Transverse colon (tissue), 4 donors: Measurements from ENCODE around the gene ZNF414. TPM values are rescaled to one million over a fixed set of nuclear protein-coding genes. Genes with fewer than 3 reads are reported as not detected.

Source experiments
- DNase-seq: peaks from one replicate; pipeline ENCODE4 v3.0.0-alpha.2; 2019
- H3K27ac ChIP-seq, 4 donors: fragments of 200-600 bp; sonication (generic); 2 replicates each; pipeline ENCODE4 v1.5.1; 2016 to 2018; ENCODE audit warnings: inconsistent platforms in 4 of 4
- H3K27me3 ChIP-seq: fragments of 200-600 bp; sonication (generic); 2 replicates; pipeline ENCODE4 v1.5.1; 2017; ENCODE audit warnings: inconsistent platforms
- H3K36me3 ChIP-seq, 4 donors: fragments of 200-600 bp; sonication (generic); 2 replicates each; pipeline ENCODE4 v1.5.1; 2017 to 2019; ENCODE audit warnings: inconsistent platforms in 4 of 4
- H3K4me1 ChIP-seq, 4 donors: fragments of 200-600 bp; sonication (generic); 2 replicates each; pipeline ENCODE4 v1.5.1; 2017 to 2020; ENCODE audit warnings: inconsistent platforms in 4 of 4
- H3K4me3 ChIP-seq, 4 donors: fragments of 200-600 bp; sonication (generic); 1 replicate in 1 of 4; 2 replicates in 3 of 4; pipeline versions ENCODE4 v1.5.1 to v1.6.1; 2017 to 2019; ENCODE audit warnings: inconsistent platforms in 4 of 4
- H3K9me3 ChIP-seq, 2 donors: fragments of 200-600 bp; sonication (generic); 2 replicates each; pipeline ENCODE4 v1.5.1; 2017 to 2019; ENCODE audit warnings: inconsistent platforms in 2 of 2
- EP300 ChIP-seq: sonication (generic); formaldehyde crosslinking; IDR thresholded peaks from one replicate; pipeline ENCODE4 v1.6.1; 2017; ENCODE audit warnings: antibody characterized with exemption, low read depth
- POLR2A ChIP-seq: fragments of 450-650 bp; IDR thresholded peaks from one replicate; pipeline ENCODE4 v1.6.1; 2016; ENCODE audit warnings: antibody characterized with exemption, mild to moderate bottlenecking, moderate library complexity
- POLR2AphosphoS5 ChIP-seq, 3 donors: sonication (generic); formaldehyde crosslinking; IDR thresholded peaks; one replicate each; pipeline ENCODE4 v1.6.1; 2016; ENCODE audit warnings: antibody characterized with exemption in 3 of 3
- WGBS, 2 donors: methylation state at CpG; one replicate each; pipeline ENCODE4 v1.1.5; 2018; ENCODE audit warnings: low coverage in 1 of 2; 5-methylcytosine and 5-hydroxymethylcytosine counted together
- in situ Hi-C, 4 donors: fragments of 200-750 bp; cut with MboI; loops; one replicate each; pipeline versions ENCODE4 v1.15.0 to v1.15.1; 2017; ENCODE audit warnings: low sequenced_read_pairs in 3 of 4, low pct_ligation_motif_present in 1 of 4, low pct_unique_long_range_greater_than_20kb in 1 of 4
- intact Hi-C: fragments of 100-400 bp; cut with DNase I; formaldehyde crosslinking; loops from one replicate; pipeline ENCODE4 v1.15.1; 2023; ENCODE audit warnings: low total_unique reads
- total RNA-seq, 4 donors: library from RNA; depleted of rRNA; stranded (reverse); fragments of >200 nt; gene quantifications; one replicate each; pipeline ENCODE4 v1.1.0, GENCODE V29; 2016
- TF ChIP-seq, protein P1 (sequence below), 5 experiments: fragments of 200-600 bp in 3 of 5; fragments of 450-650 bp in 2 of 5; sonication (generic) in 3 of 5; IDR thresholded peaks; 1 replicate in 2 of 5; 2 replicates in 3 of 5; pipeline ENCODE4 v1.5.1; 2016 to 2017; ENCODE audit warnings: antibody characterized with exemption in 5 of 5, inconsistent platforms in 3 of 5, mild to moderate bottlenecking in 2 of 5, moderate library complexity in 1 of 5

ZNF414 gene
- total RNA-seq, 4 donors from 2014 or later: 7.8 to 13.8 (median 11.0) TPM

DNA sequence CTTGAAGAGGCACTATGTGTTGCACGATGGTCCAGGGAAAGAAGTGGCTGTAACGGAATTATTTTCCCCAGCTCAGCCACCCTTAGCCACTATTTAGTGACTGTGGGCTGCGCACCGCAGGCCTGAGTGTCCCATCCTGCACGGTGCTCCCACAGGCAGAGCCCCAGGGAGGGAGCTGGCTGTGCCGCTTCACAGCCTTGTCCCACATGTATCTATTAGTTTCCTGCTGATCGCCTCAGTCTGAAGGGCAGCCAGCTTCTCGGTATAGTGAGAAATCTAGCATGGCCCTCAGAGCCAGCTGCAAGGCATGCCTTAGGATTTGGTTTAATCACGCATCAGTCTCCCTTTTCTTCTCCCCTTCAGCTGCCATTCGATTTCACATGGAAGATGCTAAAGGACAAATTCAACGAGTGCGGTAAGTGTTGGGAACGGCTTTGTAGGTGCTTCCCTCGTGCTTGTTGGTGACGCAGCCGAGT is 27.3 kb downstream of the ZNF414 start:
- no peak overlapping the region for H3K4me3 ChIP-seq
- no peaks in the 10 kb centered on the region for H3K27me3 ChIP-seq
- H3K36me3 ChIP-seq: peaks cover 0 to 53% (median 24%) of the 10 kb centered on the region in 4 donors
- in situ Hi-C loops (no loop called here), intact Hi-C loops (no loop called here)
- peaks cover 0 to 4% (median 0%) of the 10 kb centered on the region in 4 donors for H3K4me1 ChIP-seq
- H3K9me3 ChIP-seq: no peaks in the 10 kb centered on the region
- TF ChIP-seq POLR2A (no peak), POLR2AphosphoS5 (IDR thresholded peaks at IDR 0.05) (no peak)
- no peak for DNase-seq
- WGBS, 2 donors: 90% methylated on average over 16 of the region's 16 CpGs; no CpG with 5 or more reads in 1 of the 2 donors
- H3K27ac ChIP-seq: peak overlapping the region in 3 of 4 donors; percentile 27 to 53 (median 37)

DNA sequence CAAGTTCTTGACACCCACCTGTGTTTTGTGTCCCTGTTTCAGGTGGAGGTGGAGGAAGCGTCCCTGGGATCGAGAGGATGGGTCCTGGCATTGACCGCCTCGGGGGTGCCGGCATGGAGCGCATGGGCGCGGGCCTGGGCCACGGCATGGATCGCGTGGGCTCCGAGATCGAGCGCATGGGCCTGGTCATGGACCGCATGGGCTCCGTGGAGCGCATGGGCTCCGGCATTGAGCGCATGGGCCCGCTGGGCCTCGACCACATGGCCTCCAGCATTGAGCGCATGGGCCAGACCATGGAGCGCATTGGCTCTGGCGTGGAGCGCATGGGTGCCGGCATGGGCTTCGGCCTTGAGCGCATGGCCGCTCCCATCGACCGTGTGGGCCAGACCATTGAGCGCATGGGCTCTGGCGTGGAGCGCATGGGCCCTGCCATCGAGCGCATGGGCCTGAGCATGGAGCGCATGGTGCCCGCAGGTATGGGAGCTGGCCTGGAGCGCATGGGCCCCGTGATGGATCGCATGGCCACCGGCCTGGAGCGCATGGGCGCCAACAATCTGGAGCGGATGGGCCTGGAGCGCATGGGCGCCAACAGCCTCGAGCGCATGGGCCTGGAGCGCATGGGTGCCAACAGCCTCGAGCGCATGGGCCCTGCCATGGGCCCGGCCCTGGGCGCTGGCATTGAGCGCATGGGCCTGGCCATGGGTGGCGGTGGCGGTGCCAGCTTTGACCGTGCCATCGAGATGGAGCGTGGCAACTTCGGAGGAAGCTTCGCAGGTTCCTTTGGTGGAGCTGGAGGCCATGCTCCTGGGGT is 28.2 kb downstream of the ZNF414 start:
- H3K27ac ChIP-seq: no peak overlapping the region
- no peak for DNase-seq
- no peaks in the 10 kb centered on the region for H3K27me3 ChIP-seq
- H3K36me3 ChIP-seq: peaks cover 0 to 55% (median 24%) of the 10 kb centered on the region in 4 donors
- in situ Hi-C loops: no loop called here
- H3K4me1 ChIP-seq: peaks cover 0 to 8% (median 5%) of the 10 kb centered on the region in 4 donors
- no peak for TF ChIP-seq POLR2A
- no peak for TF ChIP-seq EP300
- peak in 1 of 3 donors; percentile 16 for TF ChIP-seq POLR2AphosphoS5 (IDR thresholded peaks at IDR 0.05)
- TF ChIP-seq, protein P1, sequence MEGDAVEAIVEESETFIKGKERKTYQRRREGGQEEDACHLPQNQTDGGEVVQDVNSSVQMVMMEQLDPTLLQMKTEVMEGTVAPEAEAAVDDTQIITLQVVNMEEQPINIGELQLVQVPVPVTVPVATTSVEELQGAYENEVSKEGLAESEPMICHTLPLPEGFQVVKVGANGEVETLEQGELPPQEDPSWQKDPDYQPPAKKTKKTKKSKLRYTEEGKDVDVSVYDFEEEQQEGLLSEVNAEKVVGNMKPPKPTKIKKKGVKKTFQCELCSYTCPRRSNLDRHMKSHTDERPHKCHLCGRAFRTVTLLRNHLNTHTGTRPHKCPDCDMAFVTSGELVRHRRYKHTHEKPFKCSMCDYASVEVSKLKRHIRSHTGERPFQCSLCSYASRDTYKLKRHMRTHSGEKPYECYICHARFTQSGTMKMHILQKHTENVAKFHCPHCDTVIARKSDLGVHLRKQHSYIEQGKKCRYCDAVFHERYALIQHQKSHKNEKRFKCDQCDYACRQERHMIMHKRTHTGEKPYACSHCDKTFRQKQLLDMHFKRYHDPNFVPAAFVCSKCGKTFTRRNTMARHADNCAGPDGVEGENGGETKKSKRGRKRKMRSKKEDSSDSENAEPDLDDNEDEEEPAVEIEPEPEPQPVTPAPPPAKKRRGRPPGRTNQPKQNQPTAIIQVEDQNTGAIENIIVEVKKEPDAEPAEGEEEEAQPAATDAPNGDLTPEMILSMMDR (IDR thresholded peaks at IDR 0.05): no peak
- no peak overlapping the region for H3K4me3 ChIP-seq
- 98% methylated on average over 57 of the region's 62 CpGs; no CpG with 5 or more reads in 1 of the 2 donors for WGBS, 2 donors
- intact Hi-C loops: no loop called here
- H3K9me3 ChIP-seq: no peaks in the 10 kb centered on the region

DNA sequence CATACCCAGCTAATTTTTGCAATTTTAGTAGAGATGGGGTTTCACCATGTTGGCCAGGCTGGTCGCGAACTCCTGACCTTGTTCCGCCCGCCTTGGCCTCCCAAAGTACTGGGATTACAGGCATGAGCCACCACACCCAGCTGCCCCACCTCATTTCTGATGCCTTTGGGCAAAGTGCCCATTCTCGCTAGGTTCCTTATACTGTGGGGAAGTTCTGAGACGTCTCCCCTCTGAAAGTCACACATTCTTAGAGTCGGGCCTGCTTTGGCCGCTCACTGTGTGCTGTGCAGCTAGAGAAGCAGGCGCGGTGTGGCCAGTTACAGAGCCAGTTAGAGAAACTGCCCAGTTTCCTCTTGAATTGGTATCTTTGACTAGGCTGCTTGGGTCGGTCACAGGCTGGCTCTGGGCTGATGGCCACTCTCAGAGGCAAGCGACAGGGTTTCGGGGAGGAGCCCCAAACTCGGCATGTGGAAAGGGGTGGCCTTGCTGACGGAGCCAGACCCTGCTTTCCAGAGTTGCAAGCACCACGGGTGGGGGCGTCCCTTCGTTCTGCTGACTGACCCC is 29.6 kb downstream of the ZNF414 start:
- in situ Hi-C loops (no loop called here), intact Hi-C loops (no loop called here)
- Histone ChIP-seq H3K36me3 (peaks cover 0 to 60% (median 24%) of the 10 kb centered on the region in 4 donors), H3K9me3 (no peaks in the 10 kb centered on the region), H3K4me3 (no peak overlapping the region), H3K4me1 (peaks cover 0 to 8% (median 5%) of the 10 kb centered on the region in 4 donors), H3K27me3 (no peaks in the 10 kb centered on the region), H3K27ac (peak overlapping the region in 1 of 4 donors; percentile 21)
- no peak for TF ChIP-seq POLR2A
- no peak for TF ChIP-seq POLR2AphosphoS5 (IDR thresholded peaks at IDR 0.05)
- TF ChIP-seq, protein P1 (IDR thresholded peaks at IDR 0.05): no peak
- WGBS, 2 donors: 88 to 100% methylated on average over 2 to 18 of the region's 18 CpGs
- DNase-seq: peak; percentile 56

DNA sequence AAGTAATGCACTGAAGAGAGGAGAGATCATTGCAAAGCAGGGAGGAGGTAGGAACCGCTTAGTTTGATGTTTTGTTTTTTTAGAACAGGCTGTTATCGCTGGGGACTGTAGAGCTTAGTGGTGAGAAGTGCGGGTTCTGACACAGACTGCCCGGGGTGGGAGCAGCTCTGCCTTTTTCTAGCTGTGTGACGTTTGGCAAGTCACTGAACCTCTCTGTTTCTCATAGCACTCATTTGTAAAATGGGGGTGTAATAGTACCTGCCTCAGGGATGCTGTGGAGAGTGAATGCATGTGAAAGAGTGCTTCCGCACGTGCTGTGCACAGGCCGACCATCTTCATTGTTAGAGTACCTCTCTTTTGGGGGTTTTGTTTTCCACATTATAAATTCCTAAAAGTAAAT is 30.8 kb downstream of the ZNF414 start:
- no peak for TF ChIP-seq POLR2A
- TF ChIP-seq POLR2AphosphoS5 (IDR thresholded peaks at IDR 0.05): no peak
- TF ChIP-seq, protein P1 (IDR thresholded peaks at IDR 0.05): no peak
- no peak for TF ChIP-seq EP300
- intact Hi-C loops (no loop called here), in situ Hi-C loops (no loop called here)
- no peaks in the 10 kb centered on the region for H3K27me3 ChIP-seq
- DNase-seq: no peak
- peaks cover 0 to 8% (median 5%) of the 10 kb centered on the region in 4 donors for H3K4me1 ChIP-seq
- peaks cover 0 to 57% (median 23%) of the 10 kb centered on the region in 4 donors for H3K36me3 ChIP-seq
- H3K27ac ChIP-seq: no peak overlapping the region
- 90 to 92% methylated on average over 7 to 8 of the region's 8 CpGs for WGBS, 2 donors
- H3K4me3 ChIP-seq: no peak overlapping the region
- H3K9me3 ChIP-seq: no peaks in the 10 kb centered on the region
